B cell (primary cell): Measurements from ENCODE around the gene RAD21L1.

ENCODE experiments used
- EZH2 ChIP-seq: IDR thresholded peaks from 2 replicates; pipeline ENCODE4 v1.6.1; 2012; ENCODE audit warnings: borderline replicate concordance, low read depth, mild to moderate bottlenecking, moderate library complexity, low read length; ENCODE audit not compliant: insufficient read depth, poor library complexity, severe bottlenecking
- TF ChIP-seq, protein P1 (sequence below): fragments of 200-600 bp; IDR thresholded peaks from one replicate; pipeline ENCODE4 v1.8.0; 2022; ENCODE audit warnings: antibody characterized with exemption, mild to moderate bottlenecking

DNA sequence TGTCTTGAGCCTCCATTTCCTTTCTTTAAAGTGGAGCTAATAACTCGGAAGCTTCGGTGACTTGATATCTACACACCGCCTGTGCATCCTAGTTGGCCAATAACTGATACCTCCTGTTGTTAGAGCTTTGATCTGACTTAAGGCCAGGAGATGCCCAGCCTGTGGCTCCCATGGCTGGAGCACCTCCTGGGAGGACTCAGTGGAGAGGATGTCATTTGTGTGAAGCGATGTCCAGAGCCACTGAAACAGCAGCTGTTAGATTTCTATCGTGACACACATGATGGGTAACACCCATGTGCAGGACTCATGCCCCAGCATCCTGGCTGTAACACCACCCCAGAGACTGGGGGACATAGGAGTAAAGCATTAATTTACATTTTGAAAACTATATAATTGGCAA lies 72.3 kb downstream of the RAD21L1 start:
- TF ChIP-seq, protein P1, sequence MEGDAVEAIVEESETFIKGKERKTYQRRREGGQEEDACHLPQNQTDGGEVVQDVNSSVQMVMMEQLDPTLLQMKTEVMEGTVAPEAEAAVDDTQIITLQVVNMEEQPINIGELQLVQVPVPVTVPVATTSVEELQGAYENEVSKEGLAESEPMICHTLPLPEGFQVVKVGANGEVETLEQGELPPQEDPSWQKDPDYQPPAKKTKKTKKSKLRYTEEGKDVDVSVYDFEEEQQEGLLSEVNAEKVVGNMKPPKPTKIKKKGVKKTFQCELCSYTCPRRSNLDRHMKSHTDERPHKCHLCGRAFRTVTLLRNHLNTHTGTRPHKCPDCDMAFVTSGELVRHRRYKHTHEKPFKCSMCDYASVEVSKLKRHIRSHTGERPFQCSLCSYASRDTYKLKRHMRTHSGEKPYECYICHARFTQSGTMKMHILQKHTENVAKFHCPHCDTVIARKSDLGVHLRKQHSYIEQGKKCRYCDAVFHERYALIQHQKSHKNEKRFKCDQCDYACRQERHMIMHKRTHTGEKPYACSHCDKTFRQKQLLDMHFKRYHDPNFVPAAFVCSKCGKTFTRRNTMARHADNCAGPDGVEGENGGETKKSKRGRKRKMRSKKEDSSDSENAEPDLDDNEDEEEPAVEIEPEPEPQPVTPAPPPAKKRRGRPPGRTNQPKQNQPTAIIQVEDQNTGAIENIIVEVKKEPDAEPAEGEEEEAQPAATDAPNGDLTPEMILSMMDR, result no peak
- no peak for TF ChIP-seq EZH2
